GM18499 (cell line): ENCODE data around the gene DHRSX.
"Not testable (repeated sequence)": the region's sequence is repeated elsewhere in the genome, so short reads cannot be mapped to it uniquely, and the experiment has no call there.

Source experiments
- ATAC-seq: cut with Tn5 transposase; IDR thresholded peaks from one replicate; pipeline ENCODE4 v1.9.1; 2021; ENCODE audit warnings: moderate number of reproducible peaks; ENCODE audit not compliant: insufficient read depth, unreplicated experiment

The DHRSX gene

GRCh38 chrX:2376166-2376565 lies 124.6 kb downstream of the DHRSX start:
- ATAC-seq = no peak

- ATAC-seq = no peak
Measured at GRCh38 chrX:2374086-2374485, 126.7 kb downstream of the DHRSX start.

GRCh38 chrX:2373615-2374014 lies 127.2 kb downstream of the DHRSX start:
- no peak for ATAC-seq

- no peak for ATAC-seq
Measured at GRCh38 chrX:2371026-2371711, 129.6 kb downstream of the DHRSX start.

- no peak for ATAC-seq
Measured at GRCh38 chrX:2370456-2370855, 130.3 kb downstream of the DHRSX start.

GRCh38 chrX:2369206-2369605 lies 131.6 kb downstream of the DHRSX start:
- no peak for ATAC-seq

- ATAC-seq = no peak
Measured at GRCh38 chrX:2360731-2361130, 140.0 kb downstream of the DHRSX start.

- not testable (repeated sequence) for ATAC-seq
Measured at GRCh38 chrX:2359522-2359921, 141.3 kb downstream of the DHRSX start.

GRCh38 chrX:2351999-2352995 lies 148.5 kb downstream of the DHRSX start:
- ATAC-seq = no peak

- no peak for ATAC-seq
Measured at GRCh38 chrX:2351321-2351720, 149.5 kb downstream of the DHRSX start.

GRCh38 chrX:2350703-2351102 lies 150.1 kb downstream of the DHRSX start:
- not testable (repeated sequence) for ATAC-seq

GRCh38 chrX:2350036-2350435 lies 150.7 kb downstream of the DHRSX start:
- ATAC-seq = not testable (repeated sequence)

- ATAC-seq = no peak
Measured at GRCh38 chrX:2348211-2348610, 152.6 kb downstream of the DHRSX start.

- no peak for ATAC-seq
Measured at GRCh38 chrX:2346158-2346557, 154.6 kb downstream of the DHRSX start.

GRCh38 chrX:2345562-2345961 lies 155.2 kb downstream of the DHRSX start:
- ATAC-seq = no peak

- ATAC-seq = no peak
Measured at GRCh38 chrX:2343413-2343812, 157.4 kb downstream of the DHRSX start.

GRCh38 chrX:2342874-2343273 lies 157.9 kb downstream of the DHRSX start:
- ATAC-seq = no peak

- ATAC-seq = no peak
Measured at GRCh38 chrX:2342281-2342688, 158.5 kb downstream of the DHRSX start.

- no peak for ATAC-seq
Measured at GRCh38 chrX:2340991-2341390, 159.8 kb downstream of the DHRSX start.

GRCh38 chrX:2336181-2336580 lies 164.6 kb downstream of the DHRSX start:
- no peak for ATAC-seq

- ATAC-seq = no peak
Measured at GRCh38 chrX:2334237-2334636, 166.5 kb downstream of the DHRSX start.
